Kidney tubule cell (primary cell): Measurements from ENCODE around the gene NRN1L.
"Not testable (repeated sequence)": the region's sequence is repeated elsewhere in the genome, so short reads cannot be mapped to it uniquely, and the experiment has no call there.

Experiments
- DNase-seq: peaks from one replicate; pipeline ENCODE4 v3.0.0-alpha.2; 2018; ENCODE audit warnings: low spot score

The NRN1L gene

DNA sequence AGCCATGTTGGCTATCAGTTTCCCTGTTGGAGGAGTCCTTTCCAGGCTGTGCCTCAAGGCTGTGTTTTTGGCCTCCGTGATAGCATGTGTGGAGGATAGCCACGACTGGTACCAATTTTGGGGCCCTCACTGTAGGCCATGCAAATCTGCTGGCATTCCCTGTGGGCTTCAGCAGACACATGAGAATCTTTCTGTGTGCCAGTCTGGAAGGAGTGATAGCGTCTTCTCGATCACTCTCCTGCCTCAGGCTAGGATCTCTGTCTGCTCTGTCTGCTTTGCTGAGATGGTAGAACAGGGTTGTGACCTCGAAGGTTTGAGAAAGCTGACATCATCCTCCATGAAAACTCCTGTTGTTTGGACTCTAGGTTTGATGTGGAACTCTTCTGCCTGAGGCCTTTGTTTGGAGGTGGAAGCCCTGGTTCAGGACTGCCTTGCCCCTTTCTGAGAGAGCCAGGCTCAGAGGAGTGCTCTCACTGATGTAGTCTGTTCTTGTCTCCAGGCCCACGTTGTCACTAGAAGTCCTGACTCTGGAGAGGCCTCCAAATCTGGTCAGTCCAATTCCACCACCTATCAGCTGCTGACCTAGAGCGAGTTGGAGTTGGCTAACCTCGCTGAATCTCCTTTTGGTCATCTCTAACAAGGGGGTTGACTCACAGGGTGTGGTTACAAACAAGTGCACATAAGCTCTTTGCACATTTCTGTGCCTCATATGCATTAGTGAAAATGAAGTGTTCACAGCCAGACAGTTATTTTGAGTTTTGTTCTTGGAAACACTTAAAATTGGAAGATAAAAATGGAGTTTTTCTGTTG lies 23.9 kb upstream of the NRN1L start:
- DNase-seq, result peak; percentile 47

DNA sequence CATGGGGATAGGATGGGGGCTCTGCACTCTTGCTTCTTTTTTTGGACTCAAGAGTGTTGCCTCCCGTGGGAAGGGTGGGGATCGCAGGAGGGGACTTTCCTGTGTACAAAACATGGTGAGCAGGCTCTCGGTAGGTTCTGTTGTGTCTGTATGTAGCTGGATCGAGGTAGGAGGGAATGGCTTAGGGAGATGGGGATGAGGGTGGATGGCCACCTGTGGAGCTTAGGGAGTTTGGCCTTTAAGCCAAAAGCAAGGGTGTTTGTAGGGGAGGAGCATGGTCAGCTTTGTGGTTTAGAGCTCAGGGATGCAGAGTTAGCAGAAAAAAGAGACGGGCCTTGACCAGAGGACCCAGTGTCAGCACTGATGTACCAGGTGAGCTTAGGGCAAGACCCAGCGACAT lies 22.8 kb upstream of the NRN1L start:
- DNase-seq, result no peak

DNA sequence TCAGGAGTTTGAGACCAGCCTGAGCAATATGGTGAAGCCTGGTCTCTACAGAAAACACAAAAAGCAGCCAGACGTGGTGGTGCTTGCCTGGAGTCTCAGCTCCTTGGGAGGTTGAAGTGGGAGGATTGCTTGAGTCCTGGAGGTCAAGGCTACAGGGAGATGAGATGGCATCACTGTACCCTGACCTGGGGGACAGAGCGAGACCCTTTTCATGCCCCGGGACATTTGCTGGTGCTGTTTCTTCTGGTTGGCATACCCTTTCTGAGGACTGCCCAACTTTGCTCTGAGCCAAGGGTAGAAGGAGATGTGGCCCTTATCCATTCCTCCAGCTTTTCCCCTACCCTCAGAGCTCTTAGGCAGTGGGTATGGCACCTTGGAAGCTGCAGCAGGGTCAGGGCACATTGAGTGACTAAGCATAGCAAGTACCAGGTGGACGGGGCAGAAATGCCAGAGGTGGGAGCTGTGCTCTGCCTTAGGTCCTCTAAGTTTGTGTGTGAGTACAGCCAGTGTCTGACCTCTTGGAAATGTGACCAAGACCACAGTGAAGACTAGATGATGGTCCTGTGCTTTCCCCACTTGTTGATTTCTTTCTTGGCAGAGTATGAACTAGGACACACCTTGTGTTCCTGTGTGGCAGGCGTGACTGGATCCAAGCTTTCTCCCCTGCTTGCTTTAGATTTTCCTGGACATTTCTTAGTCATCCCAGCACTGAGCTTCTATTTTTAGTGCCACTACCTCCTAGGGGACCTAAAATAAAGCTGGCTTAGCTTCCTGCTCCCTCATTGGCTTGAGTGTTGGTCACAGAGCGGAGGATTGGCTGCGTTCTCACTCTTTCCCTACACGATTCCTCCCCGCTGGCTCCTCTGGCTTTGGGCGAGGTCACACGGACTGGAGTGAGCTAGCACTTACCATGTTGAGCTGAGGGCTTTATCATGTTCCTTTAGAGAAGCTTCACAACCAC lies 21.8 kb upstream of the NRN1L start:
- DNase-seq, result peak; percentile 68

DNA sequence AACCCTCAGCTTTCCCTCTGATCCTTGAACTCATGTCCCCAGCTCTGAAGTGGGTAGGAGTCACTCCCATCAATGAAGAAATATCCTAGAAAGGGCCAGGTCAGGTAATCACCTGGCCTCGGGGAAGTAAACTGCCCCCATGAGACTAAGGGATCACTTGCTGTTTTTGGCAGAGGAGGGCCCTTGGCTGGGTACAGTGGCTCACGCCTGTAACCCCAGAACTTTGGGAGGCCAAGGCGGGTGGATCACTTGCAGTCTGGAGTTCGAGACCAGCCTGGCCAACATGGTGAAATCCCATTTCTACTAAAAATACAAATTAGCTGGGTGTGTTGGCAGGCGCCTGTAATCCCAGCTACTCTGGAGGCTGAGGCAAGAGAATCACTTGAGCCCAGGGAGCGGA lies 20.6 kb upstream of the NRN1L start:
- DNase-seq, result not testable (repeated sequence)

DNA sequence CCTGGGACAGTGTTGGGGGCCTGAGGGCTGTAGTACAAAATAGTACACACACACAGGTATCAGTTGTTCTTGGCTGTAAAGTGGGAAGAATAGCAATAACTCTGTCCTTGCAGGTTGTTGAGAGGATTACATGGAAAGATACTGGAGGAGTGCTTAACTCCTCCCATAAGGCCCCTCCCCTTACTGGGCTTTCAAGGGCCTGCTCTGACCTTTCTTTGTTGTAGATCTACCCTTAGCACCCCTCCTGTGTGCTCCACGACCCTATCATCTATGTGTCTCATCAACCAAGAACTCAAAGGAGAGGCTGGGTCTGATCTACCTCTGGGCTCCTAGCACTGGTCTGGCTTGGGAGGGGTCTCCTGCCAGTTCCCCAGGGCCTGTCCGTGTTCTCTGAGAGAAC lies 20.1 kb upstream of the NRN1L start:
- DNase-seq, result no peak

DNA sequence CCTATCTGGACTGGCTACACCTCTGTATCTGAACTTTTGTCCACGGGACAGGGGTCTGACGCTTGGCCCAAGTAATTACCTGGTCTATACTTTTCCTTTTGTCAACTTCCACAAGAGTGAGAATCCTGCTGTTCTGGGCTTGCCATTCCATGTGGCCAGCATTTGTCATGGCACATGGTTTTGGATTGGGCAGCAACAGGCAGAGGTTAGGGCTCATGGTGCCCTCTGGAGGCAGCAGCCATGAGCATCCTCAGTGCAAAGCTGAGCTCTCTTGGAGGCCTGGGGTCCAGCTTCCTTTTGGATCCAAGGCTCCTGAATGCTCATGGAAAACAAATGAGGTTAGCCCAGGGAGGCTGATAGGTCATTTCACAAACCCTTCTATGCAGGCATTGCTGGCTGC lies 19.4 kb upstream of the NRN1L start:
- DNase-seq, result peak; percentile 35

DNA sequence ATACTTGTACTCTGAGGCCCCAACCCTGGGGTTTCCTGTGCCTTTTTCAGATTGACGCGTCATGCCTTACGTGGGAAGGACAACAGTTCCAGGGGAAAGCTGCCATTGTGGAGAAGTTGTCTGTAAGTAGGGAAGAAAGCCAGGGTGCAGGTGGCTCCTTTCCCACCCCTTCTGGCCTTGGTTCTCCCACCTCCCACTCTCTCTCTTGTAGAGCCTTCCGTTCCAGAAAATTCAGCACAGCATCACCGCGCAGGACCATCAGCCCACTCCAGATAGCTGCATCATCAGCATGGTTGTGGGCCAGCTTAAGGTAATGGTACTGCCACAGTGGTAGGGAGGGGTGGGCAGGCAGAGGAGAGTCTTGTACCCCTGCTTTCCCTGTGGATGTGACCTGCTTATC lies 16.4 kb upstream of the NRN1L start:
- DNase-seq, result no peak

DNA sequence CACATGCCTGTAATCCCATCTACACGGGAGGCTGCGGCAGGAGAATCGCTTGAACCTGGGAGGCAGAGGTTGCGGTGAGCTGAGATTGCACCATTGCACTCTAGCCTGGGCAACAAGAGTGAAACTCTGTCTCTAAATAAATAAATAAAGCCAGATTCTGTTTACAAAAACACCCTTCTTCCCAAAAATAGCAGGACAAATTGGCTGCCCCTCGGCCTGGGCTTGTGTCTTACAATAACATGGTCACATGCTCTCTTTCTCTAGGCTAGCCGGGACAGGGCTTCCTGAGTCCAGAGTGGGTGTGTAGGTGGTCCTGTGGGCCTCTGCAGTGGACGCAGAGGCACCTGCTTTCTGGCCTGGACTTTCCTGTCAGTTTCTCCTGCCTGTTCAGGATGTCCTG lies 15.0 kb upstream of the NRN1L start:
- DNase-seq, result no peak

DNA sequence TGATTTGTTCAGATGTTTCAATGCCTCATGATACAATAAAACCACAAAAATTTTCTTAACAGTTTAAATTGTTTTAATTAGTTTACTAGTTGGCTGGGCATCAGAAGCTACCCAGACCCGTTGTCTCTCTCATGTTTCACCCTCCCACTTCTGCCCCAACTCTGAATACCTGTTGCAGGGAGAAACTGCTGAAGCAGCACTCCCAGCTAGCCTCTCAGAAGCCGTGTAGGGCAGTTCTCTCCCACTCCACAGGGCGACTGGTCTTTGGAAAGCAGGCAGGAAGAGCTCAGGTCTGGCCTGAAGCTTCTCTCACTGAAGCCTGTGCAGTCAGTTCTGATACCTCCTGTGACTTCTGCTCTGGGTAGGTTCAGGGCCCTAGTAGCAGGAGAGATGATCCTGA lies 13.4 kb upstream of the NRN1L start:
- no peak for DNase-seq

DNA sequence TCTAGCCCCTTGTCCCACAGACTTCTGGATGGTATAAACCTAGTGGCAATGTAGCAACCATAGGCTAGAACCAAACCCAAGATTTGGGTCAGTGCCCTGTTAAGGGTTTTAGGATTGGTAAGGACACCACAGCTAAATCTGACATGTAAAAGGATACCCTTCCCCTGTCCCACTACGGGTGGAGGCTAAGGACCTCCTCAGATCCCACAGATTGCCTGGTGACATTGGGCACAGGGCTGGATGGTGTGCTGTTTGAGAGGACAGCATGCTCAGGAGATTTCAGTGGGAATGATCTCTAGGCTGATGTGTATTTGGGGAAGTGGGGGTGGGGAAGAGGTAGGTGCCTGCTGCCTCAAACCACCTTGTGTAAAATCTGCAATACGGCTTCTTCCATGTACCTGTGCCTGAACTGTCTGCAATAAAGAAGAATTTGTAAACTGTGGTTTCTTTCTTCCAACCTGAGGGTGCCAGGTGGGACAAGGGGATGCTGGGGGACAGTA lies 12.5 kb upstream of the NRN1L start:
- no peak for DNase-seq

DNA sequence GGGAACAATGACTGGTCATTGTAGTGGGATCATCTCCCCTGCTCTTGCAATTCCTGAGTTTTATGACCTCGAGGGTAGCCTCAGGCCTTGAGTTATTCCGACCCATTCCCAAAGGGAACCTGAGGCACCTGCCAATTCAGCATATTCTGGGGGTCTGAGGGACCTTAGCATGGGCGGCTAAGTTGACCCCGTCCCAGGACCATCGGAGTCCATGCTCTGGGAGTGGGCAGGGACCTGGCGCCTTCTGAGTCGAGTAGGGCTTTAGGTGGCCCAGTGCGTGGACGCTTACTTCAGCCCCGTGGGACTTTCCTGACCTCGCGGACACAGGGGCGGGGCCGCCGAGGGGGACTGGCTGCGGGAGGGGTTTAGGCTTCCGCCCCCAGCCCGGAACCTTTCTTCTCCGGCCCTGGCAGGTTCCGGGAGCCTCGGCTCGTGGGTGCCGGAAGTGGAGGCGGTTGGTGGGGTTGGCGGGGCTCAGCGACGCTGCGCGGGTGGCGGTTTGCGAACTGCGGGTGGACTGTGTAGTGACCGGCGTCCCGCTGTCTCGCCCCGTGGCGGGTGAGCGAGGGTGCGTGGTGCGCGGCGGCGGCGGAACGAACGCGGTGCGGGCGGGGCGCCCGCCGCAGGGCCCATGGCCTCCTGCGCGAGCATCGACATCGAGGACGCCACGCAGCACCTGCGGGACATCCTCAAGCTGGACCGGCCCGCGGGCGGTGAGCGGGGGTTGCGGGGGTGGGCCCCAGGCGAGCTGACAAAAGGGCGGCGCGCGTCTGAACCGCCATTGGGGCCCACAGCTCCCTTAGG lies 11.9 kb upstream of the NRN1L start, which contains the start of gene EDC4:
Gene EDC4 (plus strand): TSS at position 422 of the 804 bp plus-strand sequence. CDS start 210 bp downstream, at position 632.
- DNase-seq, result peak; percentile 88

DNA sequence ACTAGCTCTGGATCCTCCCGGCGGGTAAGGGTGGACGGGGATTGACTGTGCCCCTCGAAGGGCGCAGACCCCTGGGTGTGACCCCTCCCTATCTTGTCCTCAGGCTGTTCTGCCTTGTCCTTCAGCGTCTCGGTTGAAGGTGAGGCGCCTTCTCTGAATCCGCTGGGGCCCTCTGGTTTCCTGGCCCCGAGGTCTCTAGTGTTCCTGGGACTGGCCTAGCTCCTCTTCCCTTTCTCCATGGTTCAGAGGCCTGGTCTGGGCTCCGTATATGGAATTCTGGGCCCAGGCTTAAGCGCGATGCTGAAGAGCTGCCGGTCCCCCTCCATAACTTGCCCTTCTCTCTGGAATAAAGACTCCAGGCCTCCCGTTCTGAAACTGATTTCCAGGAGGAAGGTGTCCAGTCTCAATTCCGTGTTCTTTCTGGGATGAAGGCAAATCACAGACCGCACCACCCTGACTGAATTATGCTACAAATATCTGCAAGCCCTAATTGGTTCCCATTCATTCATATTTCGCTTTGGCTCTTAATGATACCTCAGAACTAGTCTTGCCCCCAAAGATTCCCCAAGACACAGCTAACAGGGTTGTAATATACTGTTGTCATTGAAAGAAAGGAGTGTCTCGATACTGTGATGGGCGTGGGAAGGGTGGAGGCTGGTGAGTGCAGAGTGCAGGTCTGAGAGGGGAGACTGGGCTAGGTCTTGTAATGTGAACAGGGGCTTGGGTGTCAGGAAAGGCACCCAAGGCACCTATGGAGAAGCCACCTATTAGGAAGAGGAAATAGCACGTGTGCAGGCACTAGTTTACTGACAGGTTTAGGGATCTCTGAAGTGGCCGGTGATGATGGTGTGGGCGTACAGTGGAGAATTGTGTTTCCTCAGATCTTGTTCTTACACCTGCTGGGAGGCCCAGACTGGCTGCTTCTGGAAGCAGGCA lies 11.0 kb upstream of the NRN1L start:
- peak; percentile 22 for DNase-seq

DNA sequence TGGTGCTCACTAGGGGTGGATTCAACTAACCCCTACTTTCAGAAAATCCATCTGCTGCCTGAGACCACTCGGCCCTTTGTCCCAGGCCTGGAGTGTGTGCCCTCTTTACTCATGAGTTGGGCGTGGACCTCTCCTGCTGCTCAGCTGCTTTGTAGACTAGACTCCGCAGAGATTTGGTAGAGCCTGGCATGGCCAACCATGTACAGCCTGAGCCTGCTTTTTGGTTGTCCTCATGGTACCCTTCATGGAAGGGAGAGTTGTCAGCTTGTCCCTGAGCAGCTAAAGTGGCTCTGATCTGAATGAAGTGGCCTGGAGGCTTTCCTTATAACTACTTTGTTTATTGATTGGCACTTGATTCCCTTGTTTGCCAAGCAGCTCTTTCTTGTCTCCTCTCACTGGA lies 10.3 kb upstream of the NRN1L start:
- no peak for DNase-seq

DNA sequence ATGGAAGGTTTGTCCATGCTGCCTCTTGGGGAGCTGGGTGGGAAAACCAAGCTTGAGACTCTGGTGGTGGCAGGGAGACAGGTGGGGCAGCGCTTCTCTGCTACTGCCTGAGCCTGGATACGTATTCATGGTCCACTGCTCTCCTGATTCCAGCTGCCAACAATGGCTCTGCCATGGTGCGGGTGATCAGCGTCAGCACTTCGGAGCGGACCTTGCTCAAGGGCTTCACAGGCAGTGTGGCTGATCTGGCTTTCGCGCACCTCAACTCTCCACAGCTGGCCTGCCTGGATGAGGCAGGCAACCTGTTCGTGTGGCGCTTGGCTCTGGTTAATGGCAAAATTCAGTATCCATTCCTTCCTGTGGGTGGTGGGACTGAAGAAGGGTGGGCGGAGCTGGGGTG lies 7.6 kb upstream of the NRN1L start:
- no peak for DNase-seq

DNA sequence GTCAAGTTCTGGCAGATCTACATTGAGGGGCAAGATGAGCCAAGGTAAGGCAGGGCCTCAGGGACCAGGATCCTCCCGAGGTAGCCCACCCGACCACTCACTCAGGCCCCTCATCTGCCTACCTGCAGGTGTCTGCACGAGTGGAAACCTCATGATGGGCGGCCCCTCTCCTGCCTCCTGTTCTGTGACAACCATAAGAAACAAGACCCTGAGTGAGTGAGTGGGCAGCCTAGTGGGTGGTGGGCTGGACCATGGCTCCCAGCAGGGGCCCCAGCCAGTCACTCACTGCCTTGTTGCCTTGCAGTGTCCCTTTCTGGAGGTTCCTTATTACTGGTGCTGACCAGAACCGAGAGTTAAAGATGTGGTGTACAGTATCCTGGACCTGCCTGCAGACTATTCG lies 6.5 kb upstream of the NRN1L start:
- no peak for DNase-seq

DNA sequence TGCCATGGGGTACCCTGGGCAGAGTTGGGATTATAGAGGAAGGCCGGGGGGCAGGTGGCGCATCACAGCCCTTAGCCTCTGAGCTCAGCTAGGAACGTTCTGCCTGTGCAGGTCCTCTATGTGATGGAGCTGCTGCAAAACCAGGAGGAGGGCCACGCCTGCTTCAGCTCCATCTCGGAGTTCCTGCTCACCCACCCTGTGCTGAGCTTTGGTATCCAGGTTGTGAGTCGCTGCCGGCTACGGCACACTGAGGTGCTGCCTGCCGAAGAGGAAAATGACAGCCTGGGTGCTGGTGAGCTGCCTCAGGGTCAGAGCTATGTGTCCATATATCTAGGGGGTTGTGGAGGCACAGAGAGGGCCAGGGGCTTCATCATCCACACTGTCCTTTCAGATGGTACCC lies 5.8 kb upstream of the NRN1L start:
- DNase-seq, result no peak

DNA sequence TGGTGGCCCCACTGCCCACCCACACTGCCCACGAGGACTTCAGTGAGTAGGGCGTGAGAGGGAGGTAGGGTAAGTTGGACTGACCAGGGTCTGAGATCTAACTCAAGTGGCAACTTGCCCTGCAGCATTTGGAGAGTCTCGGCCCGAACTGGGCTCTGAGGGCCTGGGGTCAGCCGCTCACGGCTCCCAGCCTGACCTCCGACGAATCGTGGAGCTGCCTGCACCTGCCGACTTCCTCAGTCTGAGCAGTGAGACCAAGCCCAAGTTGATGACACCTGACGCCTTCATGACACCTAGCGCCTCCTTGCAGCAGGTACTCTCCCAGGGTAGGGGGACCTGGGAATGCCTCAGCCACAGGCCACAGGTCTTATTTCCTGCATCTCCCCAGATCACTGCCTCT lies 5.2 kb upstream of the NRN1L start:
- DNase-seq, result no peak

DNA sequence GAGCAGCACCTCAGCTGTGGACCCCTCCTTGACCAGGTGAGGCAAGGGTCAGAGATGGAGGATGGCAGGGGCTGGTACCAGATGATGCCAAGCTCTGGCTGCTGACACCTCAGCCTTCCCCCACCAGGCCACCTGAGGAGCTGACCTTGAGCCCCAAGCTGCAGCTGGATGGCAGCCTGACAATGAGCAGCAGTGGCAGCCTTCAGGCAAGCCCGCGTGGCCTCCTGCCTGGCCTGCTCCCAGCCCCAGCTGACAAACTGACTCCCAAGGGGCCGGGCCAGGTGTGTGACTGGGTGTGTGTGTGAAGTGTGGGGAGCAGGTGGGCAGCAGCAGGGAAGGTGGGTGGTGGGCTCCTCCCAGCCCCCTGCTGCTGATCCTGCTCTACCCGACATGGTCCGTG lies 4.7 kb upstream of the NRN1L start:
- no peak for DNase-seq

DNA sequence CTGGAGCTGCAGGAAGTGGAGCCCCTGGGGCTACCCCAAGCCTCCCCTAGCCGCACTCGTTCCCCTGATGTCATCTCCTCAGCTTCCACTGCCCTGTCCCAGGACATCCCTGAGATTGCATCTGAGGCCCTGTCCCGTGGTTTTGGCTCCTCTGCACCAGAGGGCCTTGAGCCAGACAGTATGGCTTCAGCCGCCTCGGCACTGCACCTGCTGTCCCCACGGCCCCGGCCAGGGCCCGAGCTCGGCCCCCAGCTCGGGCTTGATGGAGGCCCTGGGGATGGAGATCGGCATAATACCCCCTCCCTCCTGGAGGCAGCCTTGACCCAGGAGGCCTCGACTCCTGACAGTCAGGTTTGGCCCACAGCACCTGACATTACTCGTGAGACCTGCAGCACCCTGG lies 4.1 kb upstream of the NRN1L start:
- DNase-seq, result no peak

DNA sequence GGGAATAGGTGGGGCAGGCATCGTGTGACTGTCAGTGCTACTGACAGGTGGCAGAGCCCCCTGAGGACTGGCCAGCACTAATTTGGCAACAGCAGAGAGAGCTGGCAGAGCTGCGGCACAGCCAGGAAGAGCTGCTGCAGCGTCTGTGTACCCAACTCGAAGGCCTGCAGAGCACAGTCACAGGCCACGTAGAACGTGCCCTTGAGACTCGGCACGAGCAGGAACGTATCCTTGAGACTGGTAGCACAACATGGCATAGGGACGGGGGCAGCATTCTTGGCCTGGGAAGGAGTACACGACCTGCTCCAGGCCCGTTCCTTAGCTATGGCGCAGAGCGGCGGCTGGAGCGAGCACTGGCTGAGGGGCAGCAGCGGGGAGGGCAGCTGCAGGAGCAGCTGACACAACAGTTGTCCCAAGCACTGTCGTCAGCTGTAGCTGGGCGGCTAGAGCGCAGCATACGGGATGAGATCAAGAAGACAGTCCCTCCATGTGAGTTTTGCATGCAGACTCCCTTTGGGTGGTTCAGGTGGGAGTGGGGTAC lies 3.0 kb upstream of the NRN1L start:
- no peak for DNase-seq
